OCI-LY7 (cell line): Measurements from ENCODE around the gene MAGEC3. TPM values are rescaled to one million over a fixed set of nuclear protein-coding genes. Genes with fewer than 3 reads are reported as not detected.

Source experiments
- BruUV-seq: library from RNA; stranded (reverse); fragments of 400-500 nt; replicated peaks from 2 replicates; lab custom pipeline; 2021; lab: Mats Ljungman, UMichigan
- CTCF ChIA-PET: fragments of 300-600 bp; sonication (Branson Sonifier 250); formaldehyde crosslinking; loops from one replicate; lab custom pipeline; 2022; ENCODE audit warnings: antibody characterized with exemption; ENCODE audit not compliant: unreplicated experiment; lab: Charles Lee
- POLR2A ChIA-PET: fragments of 300-600 bp; sonication (Branson Sonifier 250); formaldehyde crosslinking; loops from one replicate; lab custom pipeline; 2022; ENCODE audit warnings: antibody characterized with exemption; lab: Charles Lee
- DNase-seq: peaks from one replicate; pipeline ENCODE4 v3.0.0-alpha.2; 2015; ENCODE audit warnings: low spot score
- H2AFZ ChIP-seq: fragments of 200-600 bp; sonication (generic), shearing (Covaris generic); 2 replicates; pipeline ENCODE4 v1.6.1; 2014; ENCODE audit warnings: mild to moderate bottlenecking, antibody characterized with exemption, low read length, moderate library complexity
- H3K27ac ChIP-seq: fragments of 200-600 bp; sonication (generic); 2 replicates; pipeline ENCODE4 v1.5.1; 2014; ENCODE audit warnings: mixed run types, low read depth, mild to moderate bottlenecking, moderate library complexity, low read length, inconsistent platforms; ENCODE audit not compliant: poor library complexity, severe bottlenecking
- H3K36me3 ChIP-seq: fragments of 200-600 bp; sonication (generic); 2 replicates; pipeline ENCODE4 v1.6.1; 2014; ENCODE audit warnings: mild to moderate bottlenecking, antibody characterized with exemption, low read length, moderate library complexity, mixed read lengths; ENCODE audit not compliant: insufficient read depth
- H3K4me1 ChIP-seq: fragments of 200-600 bp; sonication (generic); 2 replicates; pipeline ENCODE4 v1.5.1; 2014; ENCODE audit warnings: mild to moderate bottlenecking, low read length; ENCODE audit not compliant: insufficient read depth, poor library complexity, severe bottlenecking
- H3K4me2 ChIP-seq: fragments of 200-600 bp; sonication (generic); 2 replicates; pipeline ENCODE4 v1.6.1; 2014; ENCODE audit warnings: mild to moderate bottlenecking, low read length
- H3K4me3 ChIP-seq: fragments of 200-600 bp; sonication (generic); 2 replicates; pipeline ENCODE4 v1.5.1; 2014; ENCODE audit warnings: mild to moderate bottlenecking, low read depth, low read length; ENCODE audit not compliant: poor library complexity, severe bottlenecking
- H3K79me2 ChIP-seq: fragments of 200-600 bp; sonication (generic); 2 replicates; pipeline ENCODE4 v1.6.1; 2016; ENCODE audit warnings: low read depth, mild to moderate bottlenecking, low read length, moderate library complexity, mixed read lengths; ENCODE audit not compliant: insufficient read depth
- H3K9me2 ChIP-seq: fragments of 200-600 bp; sonication (generic); 2 replicates; pipeline ENCODE4 v1.6.1; 2016; ENCODE audit warnings: mild to moderate bottlenecking, low read length, mixed read lengths; ENCODE audit not compliant: insufficient read depth
- H3K9me3 ChIP-seq: fragments of 200-600 bp; sonication (generic); 2 replicates; pipeline ENCODE4 v1.6.1; 2014; ENCODE audit warnings: mild to moderate bottlenecking, mixed run types, low read length, mixed read lengths
- H4K20me1 ChIP-seq: fragments of 200-600 bp; sonication (generic); 2 replicates; pipeline ENCODE4 v1.6.1; 2014; ENCODE audit warnings: mild to moderate bottlenecking, antibody characterized with exemption, low read length, moderate library complexity, mixed read lengths; ENCODE audit not compliant: insufficient read depth
- CTCF ChIP-seq: fragments of 200-600 bp; sonication (generic); conservative IDR thresholded peaks from 2 replicates; pipeline ENCODE4 v1.5.1; 2014; ENCODE audit warnings: mild to moderate bottlenecking, antibody characterized with exemption, low read length, moderate library complexity, mixed read lengths
- EZH2phosphoT487 ChIP-seq: fragments of 200-600 bp; sonication (generic); IDR thresholded peaks from 2 replicates; pipeline ENCODE4 v1.6.1; 2018; ENCODE audit warnings: low read depth, borderline replicate concordance, mild to moderate bottlenecking, mixed run types, antibody characterized with exemption, low read length, moderate library complexity, mixed read lengths
- intact Hi-C: fragments of 100-400 bp; cut with micrococcal nuclease; formaldehyde crosslinking; loops from one replicate; pipeline ENCODE4 v1.10.0; 2022; ENCODE audit not compliant: unreplicated experiment
- total RNA-seq, 2 experiments: library from RNA; depleted of rRNA in 1 of 2; stranded (reverse); fragments of >200 nt in 1 of 2; shearing (Covaris generic) in 1 of 2; gene quantifications; 2 replicates each; pipeline ENCODE4 v1.2.3, GENCODE V29; 2014 to 2022

The MAGEC3 gene
- total RNA-seq, 2 experiments from 2014 or later: not detected

- no TSS peak for BruUV-seq
- TF ChIP-seq CTCF (no peak), EZH2phosphoT487 (no peak)
- ChIA-PET POLR2A (no interaction called here), CTCF (no interaction called here)
- no peaks in the 10 kb centered on the region for H3K36me3 ChIP-seq
- H4K20me1 ChIP-seq: no peaks in the 10 kb centered on the region
- intact Hi-C loops: no loop called here
- no peak within 1 kb of the TSS for H3K4me3 ChIP-seq
- H3K27ac ChIP-seq: no peak within 1 kb of the TSS
- no peaks in the 10 kb centered on the region for H3K79me2 ChIP-seq
- no peaks in the 10 kb centered on the region for H3K4me1 ChIP-seq
- H3K9me3 ChIP-seq: no peaks in the 10 kb centered on the region
- H3K4me2 ChIP-seq: no peak within 1 kb of the TSS
- H2AFZ ChIP-seq: no peak within 1 kb of the TSS
- DNase-seq: no peak
- no peaks in the 10 kb centered on the region for H3K9me2 ChIP-seq
Observed at GRCh38 chrX:141903400-141904155, 65.5 kb downstream of the MAGEC3 start, which contains the start of gene MAGEC1. TSS of gene MAGEC1 (plus strand) at chrX:141903894. CDS start at chrX:141905073, 1,179 bp downstream.

- POLR2A ChIA-PET: no interaction called here
- CTCF ChIA-PET: no interaction called here
- no peaks in the 10 kb centered on the region for H3K36me3 ChIP-seq
- no peaks in the 10 kb centered on the region for H3K9me2 ChIP-seq
- H3K4me1 ChIP-seq: no peaks in the 10 kb centered on the region
- DNase-seq: no peak
- no peaks in the 10 kb centered on the region for H3K79me2 ChIP-seq
- intact Hi-C loops: no loop called here
- H2AFZ ChIP-seq: no peak overlapping the region
- no peaks in the 10 kb centered on the region for H4K20me1 ChIP-seq
- no peak overlapping the region for H3K27ac ChIP-seq
- BruUV-seq: no TSS peak
- H3K4me3 ChIP-seq: no peak overlapping the region
- H3K9me3 ChIP-seq: no peaks in the 10 kb centered on the region
- no peak overlapping the region for H3K4me2 ChIP-seq
- TF ChIP-seq CTCF (no peak), EZH2phosphoT487 (no peak)
Observed at GRCh38 chrX:141904262-141904661, 66.1 kb downstream of the MAGEC3 start.

- no peaks in the 10 kb centered on the region for H3K4me1 ChIP-seq
- no peak overlapping the region for H3K4me3 ChIP-seq
- no peak overlapping the region for H2AFZ ChIP-seq
- no peak for DNase-seq
- H3K9me2 ChIP-seq: no peaks in the 10 kb centered on the region
- H3K79me2 ChIP-seq: no peaks in the 10 kb centered on the region
- ChIA-PET CTCF (no interaction called here), POLR2A (no interaction called here)
- no peak overlapping the region for H3K4me2 ChIP-seq
- no TSS peak for BruUV-seq
- TF ChIP-seq EZH2phosphoT487 (no peak), CTCF (no peak)
- no peak overlapping the region for H3K27ac ChIP-seq
- no peaks in the 10 kb centered on the region for H3K36me3 ChIP-seq
- H3K9me3 ChIP-seq: no peaks in the 10 kb centered on the region
- no peaks in the 10 kb centered on the region for H4K20me1 ChIP-seq
- intact Hi-C loops: no loop called here
Observed at GRCh38 chrX:141917801-141918200, 79.7 kb downstream of the MAGEC3 start.
